Body of pancreas (tissue), 4 donors: ENCODE data around the gene CXCL8.

Experiments used
- POLR2A ChIP-seq, 3 donors: fragments of 450-650 bp; IDR thresholded peaks; one replicate each; pipeline ENCODE4 v1.6.1; 2016; ENCODE audit warnings: antibody characterized with exemption in 3 of 3, mild to moderate bottlenecking in 2 of 3
- TF ChIP-seq, protein P1 (sequence below), 7 experiments: fragments of 450-650 bp in 4 of 7; fragments of 200-600 bp in 3 of 7; sonication (generic) in 3 of 7; IDR thresholded peaks; one replicate each; pipeline ENCODE4 v1.5.1; 2016 to 2019; ENCODE audit warnings: antibody characterized with exemption in 7 of 7

DNA sequence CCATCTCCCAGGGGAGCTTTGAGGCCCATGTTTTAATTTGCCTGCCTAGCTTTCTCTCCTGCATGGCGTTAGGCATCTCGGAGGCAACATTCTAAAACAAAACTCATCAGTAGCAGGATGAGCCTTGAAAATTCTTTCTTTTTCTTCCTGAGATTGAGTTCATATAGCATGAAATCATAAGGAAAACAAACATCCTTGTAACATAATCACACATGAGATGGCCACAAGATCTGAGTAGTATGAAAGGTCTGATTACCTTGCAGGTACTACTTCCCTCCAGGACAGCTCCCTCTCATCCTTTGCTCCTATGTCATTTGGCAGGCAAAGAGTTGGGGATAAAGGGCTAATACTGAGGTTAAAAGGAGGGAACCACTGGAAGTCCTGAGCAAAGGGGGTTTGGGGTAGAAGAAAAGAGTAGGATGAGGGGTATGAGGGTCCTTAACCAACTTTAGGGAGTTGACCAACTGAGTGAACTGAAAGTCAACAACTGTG is 37.5 kb upstream of the CXCL8 start:
- TF ChIP-seq, protein P1, sequence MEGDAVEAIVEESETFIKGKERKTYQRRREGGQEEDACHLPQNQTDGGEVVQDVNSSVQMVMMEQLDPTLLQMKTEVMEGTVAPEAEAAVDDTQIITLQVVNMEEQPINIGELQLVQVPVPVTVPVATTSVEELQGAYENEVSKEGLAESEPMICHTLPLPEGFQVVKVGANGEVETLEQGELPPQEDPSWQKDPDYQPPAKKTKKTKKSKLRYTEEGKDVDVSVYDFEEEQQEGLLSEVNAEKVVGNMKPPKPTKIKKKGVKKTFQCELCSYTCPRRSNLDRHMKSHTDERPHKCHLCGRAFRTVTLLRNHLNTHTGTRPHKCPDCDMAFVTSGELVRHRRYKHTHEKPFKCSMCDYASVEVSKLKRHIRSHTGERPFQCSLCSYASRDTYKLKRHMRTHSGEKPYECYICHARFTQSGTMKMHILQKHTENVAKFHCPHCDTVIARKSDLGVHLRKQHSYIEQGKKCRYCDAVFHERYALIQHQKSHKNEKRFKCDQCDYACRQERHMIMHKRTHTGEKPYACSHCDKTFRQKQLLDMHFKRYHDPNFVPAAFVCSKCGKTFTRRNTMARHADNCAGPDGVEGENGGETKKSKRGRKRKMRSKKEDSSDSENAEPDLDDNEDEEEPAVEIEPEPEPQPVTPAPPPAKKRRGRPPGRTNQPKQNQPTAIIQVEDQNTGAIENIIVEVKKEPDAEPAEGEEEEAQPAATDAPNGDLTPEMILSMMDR (IDR thresholded peaks at IDR 0.05): no peak
- no peak for TF ChIP-seq POLR2A (IDR thresholded peaks at IDR 0.05)
